Upper lobe of left lung (tissue), 6 donors: Measurements from ENCODE around the gene REN. TPM values are rescaled to one million over a fixed set of nuclear protein-coding genes. Genes with fewer than 3 reads are reported as not detected.

Source experiments
- ATAC-seq, 2 donors: fragments of 200-7000 bp; cut with Tn5 transposase; one replicate each; pipeline ENCODE4 v1.9.1; 2022; ENCODE audit warnings: mild to moderate bottlenecking in 2 of 2, moderate library complexity in 2 of 2; ENCODE audit not compliant: low FRiP score in 2 of 2
- DNase-seq, 2 donors: peaks; one replicate each; pipeline ENCODE4 v3.0.0-alpha.2; 2019 to 2020
- H3K27ac ChIP-seq, 4 donors: fragments of 200-600 bp; sonication (generic); one replicate each; pipeline ENCODE4 v1.5.1; 2016 to 2019
- H3K27me3 ChIP-seq, 4 donors: fragments of 200-600 bp; sonication (generic); one replicate each; pipeline ENCODE4 v1.5.1; 2017 to 2019
- H3K36me3 ChIP-seq, 4 donors: fragments of 200-600 bp; sonication (generic); one replicate each; pipeline ENCODE4 v1.5.1; 2016 to 2019
- H3K4me1 ChIP-seq, 4 donors: fragments of 200-600 bp; sonication (generic); one replicate each; pipeline ENCODE4 v1.5.1; 2018 to 2019
- H3K4me3 ChIP-seq, 4 donors: fragments of 200-600 bp; sonication (generic); one replicate each; pipeline ENCODE4 v1.5.1; 2017 to 2019; ENCODE audit warnings: mild to moderate bottlenecking in 2 of 4, moderate library complexity in 1 of 4
- H3K9me3 ChIP-seq, 4 donors: fragments of 200-600 bp; sonication (generic); one replicate each; pipeline ENCODE4 v1.5.1; 2018 to 2019
- EP300 ChIP-seq, 4 donors: sonication (generic); formaldehyde crosslinking; IDR thresholded peaks; one replicate each; pipeline ENCODE4 v1.5.1; 2017; ENCODE audit warnings: antibody characterized with exemption in 4 of 4, control low read depth in 2 of 4
- POLR2A ChIP-seq, 4 donors: fragments of 450-650 bp; IDR thresholded peaks; one replicate each; pipeline ENCODE4 v1.5.1; 2016 to 2017; ENCODE audit warnings: antibody characterized with exemption in 4 of 4, mild to moderate bottlenecking in 2 of 4
- POLR2AphosphoS5 ChIP-seq, 2 donors: sonication (generic); formaldehyde crosslinking; IDR thresholded peaks; one replicate each; pipeline ENCODE4 v1.5.1; 2017; ENCODE audit warnings: antibody characterized with exemption in 2 of 2
- WGBS, 2 donors: methylation state at CpG; one replicate each; pipeline ENCODE4 v1.1.5; 2017 to 2018; 5-methylcytosine and 5-hydroxymethylcytosine counted together
- total RNA-seq, 6 donors: library from RNA; depleted of rRNA in 4 of 6; stranded (reverse); fragments of >200 nt in 4 of 6; gene quantifications; one replicate each; pipeline versions ENCODE4 v1.1.0 to v1.2.1, GENCODE V29; 2016 to 2021
- TF ChIP-seq, protein P1 (sequence below), 6 experiments: fragments of 450-650 bp in 4 of 6; fragments of 200-600 bp in 2 of 6; sonication (generic) in 2 of 6; IDR thresholded peaks; one replicate each; pipeline ENCODE4 v1.5.1; 2016 to 2019; ENCODE audit warnings: antibody characterized with exemption in 6 of 6
- donor health status: DM: no; HTN: no; CAD: no; lungs with moderate emphysema.
- donor health status: DM: no; HTN: yes; CAD: no; lungs with severe emphysema.

REN gene
- total RNA-seq, 6 donors from 2014 or later: 0.64 to 0.76 (median 0.66) TPM; not detected in 3

DNA sequence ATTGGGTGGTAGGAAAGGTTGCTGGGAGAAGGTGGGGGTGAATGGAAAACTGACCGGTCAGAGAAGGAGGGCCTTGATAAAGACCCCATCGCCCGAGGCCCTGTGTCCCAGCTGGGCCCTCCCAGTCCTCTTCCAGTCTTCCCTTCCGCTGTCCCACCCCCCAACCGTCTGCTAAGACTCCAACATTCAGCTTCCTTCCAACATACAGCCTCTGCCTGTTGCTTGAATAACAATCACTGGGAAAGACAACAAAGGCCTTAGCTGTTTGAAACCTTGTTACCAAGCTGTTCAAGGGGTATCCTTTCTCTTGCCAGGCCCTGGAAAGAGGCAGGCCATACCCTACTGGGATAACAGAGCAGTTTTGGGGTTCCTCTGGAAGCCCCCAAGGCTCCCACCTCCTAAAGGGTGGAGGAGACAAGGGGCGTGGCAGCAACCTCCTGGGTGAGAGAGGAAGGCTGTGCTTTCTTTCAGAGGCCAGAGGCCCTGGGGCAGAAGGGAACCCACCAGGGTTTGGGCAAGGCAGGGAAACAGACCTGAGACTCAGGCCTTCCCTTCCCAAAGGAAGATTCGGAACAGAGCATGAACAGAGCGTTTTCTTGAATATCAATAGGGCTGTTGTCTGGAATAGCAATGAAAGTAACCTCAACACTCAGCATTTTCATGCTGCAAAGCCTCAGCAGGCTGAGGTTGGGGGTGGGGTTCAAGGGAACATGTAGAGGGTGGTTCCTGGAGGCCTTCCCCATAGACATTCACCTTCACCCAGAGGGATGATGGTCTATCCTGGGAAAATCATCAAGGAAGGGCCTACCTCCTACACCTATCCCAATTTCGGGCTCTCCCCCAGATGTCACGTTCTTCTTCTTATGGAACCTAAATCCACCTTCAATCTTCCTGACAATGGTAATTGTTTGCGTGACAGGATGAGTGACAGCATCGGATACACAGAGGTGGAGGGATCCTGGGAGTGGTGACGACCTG, 18.4 kb downstream of the REN start:
- WGBS, 2 donors: 87 to 90% methylated on average over 13 of the region's 13 CpGs
- H3K27ac ChIP-seq: no peak overlapping the region
- H3K36me3 ChIP-seq: peaks cover 0 to 3% (median 0%) of the 10 kb centered on the region in 4 donors
- H3K4me1 ChIP-seq: peaks cover 9 to 22% (median 14%) of the 10 kb centered on the region in 4 donors
- no peak for TF ChIP-seq POLR2AphosphoS5 (IDR thresholded peaks at IDR 0.05)
- TF ChIP-seq EP300 (IDR thresholded peaks at IDR 0.05): no peak
- TF ChIP-seq, protein P1, sequence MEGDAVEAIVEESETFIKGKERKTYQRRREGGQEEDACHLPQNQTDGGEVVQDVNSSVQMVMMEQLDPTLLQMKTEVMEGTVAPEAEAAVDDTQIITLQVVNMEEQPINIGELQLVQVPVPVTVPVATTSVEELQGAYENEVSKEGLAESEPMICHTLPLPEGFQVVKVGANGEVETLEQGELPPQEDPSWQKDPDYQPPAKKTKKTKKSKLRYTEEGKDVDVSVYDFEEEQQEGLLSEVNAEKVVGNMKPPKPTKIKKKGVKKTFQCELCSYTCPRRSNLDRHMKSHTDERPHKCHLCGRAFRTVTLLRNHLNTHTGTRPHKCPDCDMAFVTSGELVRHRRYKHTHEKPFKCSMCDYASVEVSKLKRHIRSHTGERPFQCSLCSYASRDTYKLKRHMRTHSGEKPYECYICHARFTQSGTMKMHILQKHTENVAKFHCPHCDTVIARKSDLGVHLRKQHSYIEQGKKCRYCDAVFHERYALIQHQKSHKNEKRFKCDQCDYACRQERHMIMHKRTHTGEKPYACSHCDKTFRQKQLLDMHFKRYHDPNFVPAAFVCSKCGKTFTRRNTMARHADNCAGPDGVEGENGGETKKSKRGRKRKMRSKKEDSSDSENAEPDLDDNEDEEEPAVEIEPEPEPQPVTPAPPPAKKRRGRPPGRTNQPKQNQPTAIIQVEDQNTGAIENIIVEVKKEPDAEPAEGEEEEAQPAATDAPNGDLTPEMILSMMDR (IDR thresholded peaks at IDR 0.05): no peak
- no peak for TF ChIP-seq POLR2A (IDR thresholded peaks at IDR 0.05)
- H3K27me3 ChIP-seq: peaks cover 0 to 3% (median 0%) of the 10 kb centered on the region in 4 donors
- ATAC-seq (no peak), DNase-seq (no peak)
- no peaks in the 10 kb centered on the region for H3K9me3 ChIP-seq
- no peak overlapping the region for H3K4me3 ChIP-seq

DNA sequence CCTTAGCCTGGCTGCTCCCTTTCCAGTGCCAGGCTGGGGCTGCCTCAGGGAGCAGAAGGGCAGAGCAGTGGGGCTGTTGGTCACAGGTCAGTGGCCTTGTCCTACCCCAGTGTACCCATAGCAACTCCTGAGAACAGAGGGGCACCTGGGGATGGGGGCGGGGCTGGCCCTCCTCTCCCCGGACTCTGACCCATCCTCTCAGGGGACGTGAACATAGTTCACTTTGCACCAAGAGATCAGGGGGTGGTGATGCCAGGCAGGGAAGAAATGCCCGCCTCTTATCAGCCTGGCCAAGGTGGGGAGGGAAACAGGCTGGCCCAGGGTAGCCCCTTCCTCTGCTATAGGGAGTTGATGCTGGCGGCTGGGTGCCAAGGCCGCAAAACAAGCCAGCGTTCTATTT, 19.2 kb downstream of the REN start:
- 87 to 88% methylated on average over 5 to 7 of the region's 7 CpGs for WGBS, 2 donors
- peaks cover 0 to 3% (median 0%) of the 10 kb centered on the region in 4 donors for H3K36me3 ChIP-seq
- no peak for ATAC-seq
- DNase-seq: peak in 1 of 2 donors; percentile 39
- no peak overlapping the region for H3K4me3 ChIP-seq
- peaks cover 0 to 3% (median 0%) of the 10 kb centered on the region in 4 donors for H3K27me3 ChIP-seq
- peaks cover 4 to 15% (median 7%) of the 10 kb centered on the region in 4 donors for H3K4me1 ChIP-seq
- no peaks in the 10 kb centered on the region for H3K9me3 ChIP-seq
- TF ChIP-seq EP300 (IDR thresholded peaks at IDR 0.05) (no peak), POLR2AphosphoS5 (IDR thresholded peaks at IDR 0.05) (no peak), POLR2A (IDR thresholded peaks at IDR 0.05) (no peak)
- TF ChIP-seq, protein P1 (IDR thresholded peaks at IDR 0.05): no peak
- no peak overlapping the region for H3K27ac ChIP-seq

GRCh38 chr1:204146309-204146708, 19.8 kb downstream of the REN start:
- peaks cover 0 to 3% (median 0%) of the 10 kb centered on the region in 4 donors for H3K36me3 ChIP-seq
- H3K9me3 ChIP-seq: no peaks in the 10 kb centered on the region
- ATAC-seq (no peak), DNase-seq (no peak)
- H3K4me1 ChIP-seq: peaks cover 2 to 10% (median 4%) of the 10 kb centered on the region in 4 donors
- no peak overlapping the region for H3K27ac ChIP-seq
- TF ChIP-seq, protein P1 (IDR thresholded peaks at IDR 0.05): no peak
- TF ChIP-seq POLR2AphosphoS5 (IDR thresholded peaks at IDR 0.05) (no peak), EP300 (IDR thresholded peaks at IDR 0.05) (no peak), POLR2A (IDR thresholded peaks at IDR 0.05) (no peak)
- no peaks in the 10 kb centered on the region for H3K27me3 ChIP-seq
- WGBS, 2 donors: 87 to 89% methylated on average over 3 to 6 of the region's 6 CpGs
- H3K4me3 ChIP-seq: no peak overlapping the region

- WGBS, 2 donors: 68 to 76% methylated on average over 4 of the region's 4 CpGs
- Histone ChIP-seq H3K36me3 (peaks cover 0 to 3% (median 0%) of the 10 kb centered on the region in 4 donors), H3K9me3 (no peaks in the 10 kb centered on the region), H3K4me1 (no peaks in the 10 kb centered on the region), H3K4me3 (no peak overlapping the region), H3K27me3 (no peaks in the 10 kb centered on the region), H3K27ac (no peak overlapping the region)
- ATAC-seq (no peak), DNase-seq (no peak)
- TF ChIP-seq, protein P1 (IDR thresholded peaks at IDR 0.05): no peak
- no peak for TF ChIP-seq POLR2A (IDR thresholded peaks at IDR 0.05)
- TF ChIP-seq EP300 (IDR thresholded peaks at IDR 0.05): no peak
- no peak for TF ChIP-seq POLR2AphosphoS5 (IDR thresholded peaks at IDR 0.05)
Measured at GRCh38 chr1:204145033-204145504, 21.1 kb downstream of the REN start.
